GM19328 (cell line): ENCODE data around the gene CDC14A.

Experiments used
- ATAC-seq: cut with Tn5 transposase; IDR thresholded peaks from one replicate; pipeline ENCODE4 v1.9.1; 2021; ENCODE audit warnings: mild to moderate bottlenecking, moderate library complexity; ENCODE audit not compliant: unreplicated experiment

CDC14A gene

DNA sequence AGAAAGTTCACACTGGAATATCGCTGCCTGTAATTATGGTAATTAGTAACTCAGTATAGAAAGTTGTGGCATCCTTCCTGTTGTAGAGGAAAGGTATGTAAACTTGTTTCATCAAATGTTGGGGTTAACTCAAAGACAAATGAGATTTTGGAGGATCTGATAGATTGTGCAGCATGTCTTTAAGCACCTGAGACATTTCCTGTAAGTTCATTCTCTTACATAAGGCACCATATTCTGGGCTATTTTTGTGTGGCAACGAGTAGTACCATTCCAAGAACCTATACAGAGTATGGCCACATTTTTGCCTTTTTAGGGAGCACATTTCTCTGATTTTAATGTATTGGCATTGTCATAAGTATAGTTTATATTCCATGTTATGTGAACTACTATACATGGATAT lies 88.8 kb downstream of the CDC14A start:
- no peak for ATAC-seq

DNA sequence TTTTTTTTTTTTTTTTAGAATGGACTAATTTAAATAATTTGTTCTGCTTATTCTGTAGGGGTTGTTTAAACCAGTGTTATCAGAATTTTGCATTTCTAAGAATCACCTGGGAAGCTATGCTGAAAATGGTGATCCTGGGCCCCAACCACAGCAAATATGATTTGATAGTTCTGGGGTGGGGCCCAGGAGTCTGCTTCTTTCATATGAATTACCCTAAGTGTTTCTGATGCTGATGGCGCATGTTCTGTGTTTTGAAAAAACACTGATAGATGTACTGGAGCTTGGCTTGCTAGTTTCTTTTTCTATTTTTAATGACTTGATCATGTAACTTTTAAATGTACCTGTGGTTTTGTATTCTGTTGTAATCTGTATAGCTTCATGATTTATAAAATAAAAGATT lies 89.3 kb downstream of the CDC14A start:
- no peak for ATAC-seq

DNA sequence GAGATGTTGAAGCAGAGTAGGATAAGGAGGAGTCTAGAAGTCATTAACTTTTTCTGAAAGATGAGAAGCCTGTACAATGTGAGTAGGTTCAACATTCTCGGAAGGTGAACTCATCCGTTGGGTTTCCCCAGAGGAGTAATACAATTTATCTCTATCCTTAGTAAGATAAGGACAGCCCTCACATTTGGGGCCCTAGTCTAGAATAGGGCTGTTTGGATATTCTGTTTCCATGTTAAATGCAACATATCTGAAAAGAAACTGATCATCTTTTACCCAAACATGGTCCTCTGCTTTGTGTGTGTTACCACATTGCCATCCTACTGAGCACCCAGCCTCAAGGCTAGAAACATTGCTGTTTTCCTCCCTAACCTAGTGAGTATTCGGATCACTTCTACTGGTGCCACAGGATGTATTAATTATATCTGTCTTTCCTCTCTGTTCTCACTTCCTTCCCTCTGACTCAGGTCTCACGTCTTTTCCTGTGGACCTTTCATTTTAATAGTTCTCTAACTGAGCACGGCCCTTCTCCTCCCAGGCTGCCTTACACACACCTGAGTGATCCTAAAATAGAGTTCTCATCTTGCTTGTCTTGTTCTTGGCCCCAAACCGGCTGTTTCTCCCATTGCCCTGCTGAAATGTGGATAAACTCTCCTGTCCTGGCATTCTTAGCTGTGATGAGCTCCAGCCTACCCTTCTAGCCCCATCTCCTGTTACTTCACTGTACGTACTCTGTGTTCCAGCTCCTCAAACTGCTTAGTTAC lies 91.7 kb downstream of the CDC14A start:
- ATAC-seq: no peak

DNA sequence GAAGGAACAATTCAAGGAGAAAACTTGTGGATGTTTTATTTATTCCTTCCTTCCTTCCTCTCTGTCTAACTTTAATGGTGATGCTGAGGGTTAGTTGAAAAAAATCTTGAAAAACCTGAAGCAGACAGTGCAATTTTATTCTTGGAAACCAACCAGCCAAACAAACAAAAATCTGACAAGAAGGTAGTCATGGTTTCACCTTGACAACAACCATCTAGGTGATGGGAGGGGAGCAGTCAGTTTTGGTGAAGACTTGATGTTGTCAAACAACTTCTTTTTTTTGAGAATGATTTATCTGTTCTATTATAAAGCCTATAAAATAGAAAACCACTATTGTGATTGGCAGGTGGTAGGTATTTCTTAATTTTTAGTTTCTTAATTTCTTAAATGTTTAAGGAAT lies 93.3 kb downstream of the CDC14A start:
- no peak for ATAC-seq

DNA sequence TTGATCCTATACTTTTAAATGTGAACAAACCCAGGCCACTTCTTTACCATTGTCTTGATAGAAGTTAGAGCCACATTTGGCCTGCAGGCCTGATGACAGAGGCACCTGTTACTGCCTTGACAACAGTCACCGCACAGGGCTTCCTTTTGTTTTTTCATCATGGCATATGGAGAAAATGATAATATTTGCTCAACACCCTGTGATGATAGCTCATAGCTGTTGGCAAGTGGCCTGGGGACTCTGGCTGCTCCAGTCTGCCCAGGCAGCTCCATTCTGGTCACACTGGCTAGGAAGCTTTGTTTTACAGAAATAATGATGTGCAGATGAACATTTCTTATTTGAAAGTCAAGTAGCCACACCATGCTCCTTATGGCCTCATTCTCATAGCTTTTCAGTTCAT lies 96.1 kb downstream of the CDC14A start:
- no peak for ATAC-seq

GRCh38 chr1:100449477-100449876 lies 97.2 kb downstream of the CDC14A start:
- no peak for ATAC-seq

DNA sequence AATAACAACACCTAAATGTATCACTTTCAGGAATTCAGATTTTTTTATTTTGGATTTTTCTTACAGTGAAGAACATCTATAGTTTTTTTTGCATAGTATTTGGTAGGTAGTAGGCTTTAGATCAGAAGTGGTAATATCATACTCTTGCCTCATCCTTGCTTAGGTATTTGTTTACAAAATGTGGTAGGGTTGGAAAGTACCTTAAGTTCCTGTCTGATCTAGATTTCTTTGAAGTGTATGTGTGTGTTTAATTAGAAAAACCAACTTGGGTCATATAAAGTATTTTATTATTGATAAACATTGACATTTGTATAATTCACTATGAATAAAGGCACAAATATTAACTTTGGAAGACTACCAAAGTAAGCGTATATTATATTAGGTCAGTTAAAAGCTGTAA lies 100.3 kb downstream of the CDC14A start:
- ATAC-seq: no peak

DNA sequence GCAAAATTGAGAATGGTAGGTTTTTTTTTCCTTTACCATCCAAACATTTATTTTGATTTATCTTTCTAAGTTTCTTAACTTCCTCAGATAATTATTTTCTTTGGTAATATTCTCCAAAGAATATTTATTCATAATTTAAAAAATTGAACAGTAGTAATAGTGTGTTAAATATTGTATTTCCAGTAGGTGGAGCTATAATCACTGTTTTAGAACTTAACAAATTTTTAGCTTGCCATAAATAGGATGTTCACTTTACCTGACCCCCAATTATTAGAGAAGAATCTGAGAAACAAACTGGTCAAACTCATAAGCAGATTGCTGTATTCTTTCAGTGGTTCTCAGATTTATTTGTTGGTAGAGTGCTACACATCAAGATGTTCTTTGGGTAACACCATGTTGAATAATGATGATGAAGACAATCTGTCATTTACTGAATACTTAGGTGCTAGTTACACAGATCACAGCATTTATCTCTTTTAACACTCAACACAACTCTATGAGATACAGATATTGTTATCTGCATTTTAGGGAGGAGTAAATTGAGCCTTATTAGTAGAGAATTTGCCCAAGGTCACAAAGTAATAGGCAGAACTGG lies 103.3 kb downstream of the CDC14A start:
- ATAC-seq: no peak

DNA sequence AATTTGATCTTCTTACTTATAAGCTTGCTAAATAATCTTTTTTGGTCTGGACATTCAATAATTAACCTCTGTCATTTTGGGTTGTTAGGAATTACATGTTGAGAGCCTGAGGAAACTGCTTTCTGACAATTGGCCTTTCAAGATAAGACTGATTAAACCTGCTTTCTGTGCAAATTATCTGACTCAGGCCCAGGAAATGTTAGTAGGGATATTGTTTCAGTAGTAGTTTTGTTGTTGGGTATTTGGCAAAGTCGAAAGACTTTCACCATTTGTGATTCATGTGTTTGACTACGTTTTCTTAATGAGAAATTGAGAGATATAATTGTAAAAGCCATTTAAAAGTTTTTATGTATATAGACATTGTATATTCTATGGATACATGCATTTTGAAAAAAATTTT lies 104.6 kb downstream of the CDC14A start:
- no peak for ATAC-seq

GRCh38 chr1:100457683-100458082 lies 105.4 kb downstream of the CDC14A start:
- no peak for ATAC-seq

- no peak for ATAC-seq
These were observed 106.5 kb downstream of the CDC14A start for GRCh38 chr1:100458661-100459357.

DNA sequence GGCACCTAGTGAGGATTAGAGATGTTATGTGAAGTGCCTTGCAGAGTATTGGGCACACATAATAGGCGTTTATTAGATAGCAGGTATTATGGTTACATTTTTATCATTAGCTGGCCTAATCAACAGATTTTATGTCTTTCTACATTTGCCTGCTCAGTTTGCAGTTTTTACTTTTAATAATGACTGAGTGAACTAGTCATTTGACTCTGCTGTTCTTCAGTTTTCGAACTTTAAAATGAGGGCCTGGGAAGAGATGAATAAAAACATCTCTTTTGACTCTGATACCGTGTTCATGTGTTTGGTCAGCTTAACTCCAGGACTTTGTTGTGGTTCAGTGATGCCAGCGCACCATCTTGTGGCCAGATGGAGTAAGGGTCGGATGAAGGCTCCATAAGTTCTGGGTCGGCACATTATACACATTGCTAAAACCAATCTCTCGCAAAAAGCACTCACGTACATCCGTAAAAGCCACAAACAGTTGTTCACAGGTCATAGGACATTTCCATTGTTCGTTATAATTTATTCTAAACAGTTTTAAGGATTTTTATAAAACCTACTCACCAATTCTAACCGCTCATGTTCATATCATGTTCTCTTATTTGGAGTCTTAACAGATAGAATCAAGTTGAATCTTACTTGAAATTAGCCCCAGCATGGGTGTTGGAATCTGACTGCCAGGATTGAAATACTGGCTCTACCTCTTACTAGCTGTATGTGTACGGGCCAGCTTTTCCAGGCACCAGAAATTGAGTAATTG lies 107.2 kb downstream of the CDC14A start:
- peak; percentile 74 for ATAC-seq

GRCh38 chr1:100461222-100461621 lies 108.9 kb downstream of the CDC14A start:
- ATAC-seq: no peak

GRCh38 chr1:100462326-100463025 lies 110.2 kb downstream of the CDC14A start:
- ATAC-seq: no peak

GRCh38 chr1:100463791-100464424 lies 111.6 kb downstream of the CDC14A start:
- ATAC-seq: peak; percentile 85

GRCh38 chr1:100469578-100469977 lies 117.3 kb downstream of the CDC14A start:
- no peak for ATAC-seq

DNA sequence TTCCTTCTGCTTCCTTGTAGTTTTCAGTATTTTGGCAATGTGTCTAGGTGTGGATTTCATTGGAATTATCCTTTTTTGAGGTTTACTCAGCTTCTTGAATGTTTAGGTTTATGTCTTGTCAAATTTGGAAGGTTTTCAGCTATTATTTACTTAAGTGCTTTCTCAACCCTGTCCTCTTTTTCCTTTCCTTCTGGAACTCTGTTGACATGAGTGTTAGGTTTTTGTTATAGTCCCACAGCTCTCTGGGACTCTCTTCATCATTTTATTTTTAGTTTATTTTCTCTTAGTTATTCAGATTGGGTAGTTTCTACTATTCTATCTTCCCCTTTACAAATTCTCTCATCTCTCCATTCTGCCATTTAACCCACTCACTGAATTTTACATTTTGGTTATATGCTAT lies 122.5 kb downstream of the CDC14A start:
- no peak for ATAC-seq

GRCh38 chr1:100476735-100477290 lies 124.5 kb downstream of the CDC14A start:
- ATAC-seq: no peak

DNA sequence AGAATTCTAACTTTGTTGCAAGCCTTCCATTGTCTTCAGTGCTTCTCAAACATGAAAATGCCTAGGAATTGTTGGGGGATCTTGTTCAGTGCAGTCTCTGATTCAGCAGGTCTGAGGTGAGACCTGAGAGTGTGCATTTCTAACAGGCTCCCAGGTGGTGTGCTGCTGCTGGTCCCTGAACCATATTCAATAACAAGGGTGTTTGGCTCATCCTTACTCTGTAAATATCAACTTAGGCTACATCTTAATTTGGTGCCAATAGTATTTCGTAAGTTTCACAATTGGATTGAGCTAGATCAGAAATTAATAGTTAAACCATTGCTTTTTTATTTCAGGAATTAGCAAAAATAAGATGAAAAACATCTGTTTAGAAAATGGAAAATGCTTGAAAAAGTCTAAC lies 126.5 kb downstream of the CDC14A start:
- no peak for ATAC-seq
